ENCODE measurements around the gene ANKIB1.
"Not testable (repeated sequence)": the region's sequence is repeated elsewhere in the genome, so short reads cannot be mapped to it uniquely, and the experiment has no call there.

ANKIB1 gene

GRCh38 chr7:92330835-92331438, 85.2 kb downstream of the ANKIB1 start:
- DNase-seq (ENCODE audit: low spot score), result no peak

- DNase-seq (ENCODE audit: low spot score), result no peak
Observed at GRCh38 chr7:92331508-92331907, 85.7 kb downstream of the ANKIB1 start.

GRCh38 chr7:92332782-92333181, 87.0 kb downstream of the ANKIB1 start:
- DNase-seq (ENCODE audit: low spot score), result no peak

GRCh38 chr7:92333866-92334265, 88.1 kb downstream of the ANKIB1 start:
- no peak for DNase-seq (ENCODE audit: low spot score)

- no peak for DNase-seq (ENCODE audit: low spot score)
Observed at GRCh38 chr7:92335574-92335973, 89.8 kb downstream of the ANKIB1 start.

- DNase-seq (ENCODE audit: low spot score), result no peak
Observed at GRCh38 chr7:92336662-92337340, 91.0 kb downstream of the ANKIB1 start.

GRCh38 chr7:92340016-92340415, 94.2 kb downstream of the ANKIB1 start:
- DNase-seq (ENCODE audit: low spot score), result no peak

- no peak for DNase-seq (ENCODE audit: low spot score)
Observed at GRCh38 chr7:92343714-92344113, 97.9 kb downstream of the ANKIB1 start.

GRCh38 chr7:92352009-92352408, 106.2 kb downstream of the ANKIB1 start:
- DNase-seq (ENCODE audit: low spot score), result no peak

- DNase-seq (ENCODE audit: low spot score), result no peak
Observed at GRCh38 chr7:92354214-92354613, 108.4 kb downstream of the ANKIB1 start.

- no peak for DNase-seq (ENCODE audit: low spot score)
Observed at GRCh38 chr7:92356406-92356805, 110.6 kb downstream of the ANKIB1 start.

GRCh38 chr7:92357260-92357659, 111.5 kb downstream of the ANKIB1 start:
- DNase-seq (ENCODE audit: low spot score), result no peak

- not testable (repeated sequence) for DNase-seq (ENCODE audit: low spot score)
Observed at GRCh38 chr7:92359179-92359578, 113.4 kb downstream of the ANKIB1 start.

GRCh38 chr7:92359801-92360200, 114.0 kb downstream of the ANKIB1 start:
- DNase-seq (ENCODE audit: low spot score), result no peak

GRCh38 chr7:92360387-92360786, 114.6 kb downstream of the ANKIB1 start:
- no peak for DNase-seq (ENCODE audit: low spot score)

GRCh38 chr7:92362131-92362530, 116.4 kb downstream of the ANKIB1 start:
- no peak for DNase-seq (ENCODE audit: low spot score)

- DNase-seq (ENCODE audit: low spot score), result no peak
Observed at GRCh38 chr7:92366730-92367129, 121.0 kb downstream of the ANKIB1 start.

GRCh38 chr7:92368741-92369140, 123.0 kb downstream of the ANKIB1 start:
- DNase-seq (ENCODE audit: low spot score), result no peak

GRCh38 chr7:92375013-92375412, 129.2 kb downstream of the ANKIB1 start:
- no peak for DNase-seq (ENCODE audit: low spot score)

GRCh38 chr7:92391071-92391470, 145.3 kb downstream of the ANKIB1 start:
- DNase-seq (ENCODE audit: low spot score), result no peak

GRCh38 chr7:92397542-92397941, 151.8 kb downstream of the ANKIB1 start:
- DNase-seq (ENCODE audit: low spot score), result no peak

- DNase-seq (ENCODE audit: low spot score), result no peak
Observed at GRCh38 chr7:92400013-92400412, 154.2 kb downstream of the ANKIB1 start.

- no peak for DNase-seq (ENCODE audit: low spot score)
Observed at GRCh38 chr7:92402920-92403759, 157.4 kb downstream of the ANKIB1 start.
